ENCODE measurements around the gene SOD1. TPM values are rescaled to one million over a fixed set of nuclear protein-coding genes. Genes with fewer than 3 reads are reported as not detected.

SOD1 gene
- total RNA-seq, 2 donors from 2014 or later = 320 to 322 TPM

DNA sequence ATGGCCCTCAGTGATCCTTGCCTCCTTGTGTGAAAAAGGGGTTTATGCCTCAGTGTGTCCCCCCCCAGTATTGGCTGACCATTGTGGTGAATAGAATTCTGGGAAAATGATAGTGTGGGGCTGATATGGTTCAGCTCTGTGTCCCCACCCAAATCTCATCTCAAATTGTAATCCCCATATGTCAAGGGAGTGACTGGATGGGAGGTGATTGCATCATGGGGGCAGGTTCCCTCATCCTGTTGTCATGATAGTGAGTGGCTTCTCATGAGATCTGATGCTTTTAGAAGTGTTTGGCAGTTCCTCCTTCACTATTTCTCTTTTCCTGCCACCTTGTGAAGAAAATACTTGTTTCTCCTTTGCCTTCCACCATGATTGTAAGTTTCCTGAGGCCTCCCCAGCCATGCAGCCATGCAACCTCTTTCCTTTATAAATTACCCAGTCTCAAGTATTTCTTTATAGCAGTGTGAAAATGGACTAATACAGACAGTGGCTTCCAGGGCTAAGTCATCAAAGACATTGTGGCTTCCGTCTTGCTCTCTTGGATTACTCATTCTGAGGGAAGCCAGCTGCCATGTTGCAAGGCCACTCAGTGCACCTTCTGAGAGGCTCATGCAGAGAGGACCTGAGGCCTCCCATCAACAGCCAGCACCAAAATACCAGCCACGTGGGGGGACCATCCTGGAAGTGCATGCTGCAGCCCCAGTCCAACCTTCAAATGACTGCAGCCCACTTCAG is 40.6 kb upstream of the SOD1 start:
- intact Hi-C loops (cut with DNase I) = no loop called here

DNA sequence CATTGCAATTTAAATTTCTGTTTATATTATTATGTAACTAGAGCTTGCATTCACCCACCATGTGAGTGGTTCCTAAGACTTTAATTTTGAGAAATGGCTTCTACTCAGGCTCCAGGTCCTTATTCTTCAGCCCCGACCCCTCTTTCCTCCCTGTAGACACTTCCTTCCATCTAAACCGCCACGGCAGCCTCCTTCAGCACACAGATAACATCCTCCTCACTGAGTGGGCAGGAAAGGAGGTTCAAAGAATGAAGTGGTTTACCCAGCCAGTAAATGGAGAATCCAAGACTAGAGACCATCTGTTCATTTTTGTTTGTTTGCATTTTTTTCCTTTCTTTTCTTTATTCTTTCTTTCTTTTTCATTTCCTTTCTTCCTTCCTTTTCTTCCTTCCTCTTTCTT is 37.1 kb upstream of the SOD1 start:
- Histone ChIP-seq H3K4me1 (no peaks in the 10 kb centered on the region), H3K9ac (ENCODE audit: low read depth in 2 of 2, low read length in 2 of 2) (no peak overlapping the region), H3K27ac (no peak overlapping the region), H3K9me3 (no peaks in the 10 kb centered on the region), H3K4me3 (no peak overlapping the region), H3K27me3 (no peaks in the 10 kb centered on the region), H3K36me3 (no peaks in the 10 kb centered on the region)
- DNase-seq = no peak
- TF ChIP-seq, protein P1, sequence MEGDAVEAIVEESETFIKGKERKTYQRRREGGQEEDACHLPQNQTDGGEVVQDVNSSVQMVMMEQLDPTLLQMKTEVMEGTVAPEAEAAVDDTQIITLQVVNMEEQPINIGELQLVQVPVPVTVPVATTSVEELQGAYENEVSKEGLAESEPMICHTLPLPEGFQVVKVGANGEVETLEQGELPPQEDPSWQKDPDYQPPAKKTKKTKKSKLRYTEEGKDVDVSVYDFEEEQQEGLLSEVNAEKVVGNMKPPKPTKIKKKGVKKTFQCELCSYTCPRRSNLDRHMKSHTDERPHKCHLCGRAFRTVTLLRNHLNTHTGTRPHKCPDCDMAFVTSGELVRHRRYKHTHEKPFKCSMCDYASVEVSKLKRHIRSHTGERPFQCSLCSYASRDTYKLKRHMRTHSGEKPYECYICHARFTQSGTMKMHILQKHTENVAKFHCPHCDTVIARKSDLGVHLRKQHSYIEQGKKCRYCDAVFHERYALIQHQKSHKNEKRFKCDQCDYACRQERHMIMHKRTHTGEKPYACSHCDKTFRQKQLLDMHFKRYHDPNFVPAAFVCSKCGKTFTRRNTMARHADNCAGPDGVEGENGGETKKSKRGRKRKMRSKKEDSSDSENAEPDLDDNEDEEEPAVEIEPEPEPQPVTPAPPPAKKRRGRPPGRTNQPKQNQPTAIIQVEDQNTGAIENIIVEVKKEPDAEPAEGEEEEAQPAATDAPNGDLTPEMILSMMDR (IDR thresholded peaks at IDR 0.05) = no peak
- intact Hi-C loops (cut with DNase I) = no loop called here

More for the DNA sequence above, 40.6 kb upstream of the SOD1 start:
- Histone ChIP-seq H3K36me3 (no peaks in the 10 kb centered on the region), H3K27ac (no peak overlapping the region), H3K27me3 (no peaks in the 10 kb centered on the region), H3K4me3 (no peak overlapping the region), H3K4me1 (no peaks in the 10 kb centered on the region), H3K9me3 (no peaks in the 10 kb centered on the region), H3K9ac (ENCODE audit: low read depth in 2 of 2, low read length in 2 of 2) (no peak overlapping the region)
- no peak for DNase-seq
- TF ChIP-seq, protein P1 (IDR thresholded peaks at IDR 0.05) = no peak

DNA sequence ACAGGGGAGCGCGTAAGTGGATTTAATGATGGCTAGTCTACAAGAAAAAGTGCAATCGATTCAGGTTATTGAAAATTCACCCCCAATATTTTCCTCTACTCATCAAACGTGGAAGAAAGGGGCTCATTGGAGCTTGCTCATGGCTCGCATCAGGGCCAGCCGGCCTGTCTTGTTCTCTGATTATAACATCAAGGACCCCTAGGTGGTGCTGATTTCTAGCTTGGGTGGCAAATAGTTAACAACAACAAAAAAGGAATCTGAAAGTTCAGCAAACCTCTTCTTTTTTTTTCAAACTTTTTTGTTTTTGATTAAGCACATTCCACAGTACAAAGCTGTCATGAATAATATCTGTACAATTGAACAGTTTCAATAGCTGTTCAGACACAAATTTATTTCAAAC is 35.8 kb upstream of the SOD1 start:
- intact Hi-C loops (cut with DNase I) = no loop called here
- no peaks in the 10 kb centered on the region for H3K36me3 ChIP-seq
- H3K4me1 ChIP-seq = no peaks in the 10 kb centered on the region
- no peak overlapping the region for H3K4me3 ChIP-seq
- TF ChIP-seq, protein P1 (IDR thresholded peaks at IDR 0.05) = no peak
- no peaks in the 10 kb centered on the region for H3K27me3 ChIP-seq
- no peak overlapping the region for H3K27ac ChIP-seq
- H3K9ac ChIP-seq (ENCODE audit: low read depth in 2 of 2, low read length in 2 of 2) = no peak overlapping the region
- H3K9me3 ChIP-seq = no peaks in the 10 kb centered on the region
- no peak for DNase-seq

DNA sequence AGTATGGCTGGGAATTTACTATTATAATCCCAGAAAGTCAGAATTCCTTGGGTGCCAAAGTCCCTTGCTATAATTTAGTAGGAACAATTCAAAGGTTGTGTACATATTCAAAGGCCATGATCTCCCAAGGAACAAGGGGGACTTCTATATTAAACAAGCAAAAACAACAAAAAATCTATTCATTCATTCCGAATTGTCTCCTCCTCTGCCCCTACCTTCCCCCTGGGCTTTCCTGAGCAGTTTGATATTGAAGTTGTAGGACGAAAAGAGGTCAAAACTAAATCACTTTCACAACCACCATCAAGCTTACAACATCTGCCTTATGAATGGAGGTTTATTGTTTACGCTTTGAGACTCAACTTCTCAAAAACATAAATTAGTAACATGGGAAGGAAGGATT is 35.3 kb upstream of the SOD1 start:
- Histone ChIP-seq H3K4me1 (no peaks in the 10 kb centered on the region), H3K27me3 (no peaks in the 10 kb centered on the region), H3K9me3 (no peaks in the 10 kb centered on the region), H3K27ac (no peak overlapping the region), H3K4me3 (no peak overlapping the region), H3K36me3 (no peaks in the 10 kb centered on the region), H3K9ac (ENCODE audit: low read depth in 2 of 2, low read length in 2 of 2) (no peak overlapping the region)
- TF ChIP-seq, protein P1 (IDR thresholded peaks at IDR 0.05) = no peak
- intact Hi-C loops (cut with DNase I) = no loop called here
- DNase-seq = no peak

DNA sequence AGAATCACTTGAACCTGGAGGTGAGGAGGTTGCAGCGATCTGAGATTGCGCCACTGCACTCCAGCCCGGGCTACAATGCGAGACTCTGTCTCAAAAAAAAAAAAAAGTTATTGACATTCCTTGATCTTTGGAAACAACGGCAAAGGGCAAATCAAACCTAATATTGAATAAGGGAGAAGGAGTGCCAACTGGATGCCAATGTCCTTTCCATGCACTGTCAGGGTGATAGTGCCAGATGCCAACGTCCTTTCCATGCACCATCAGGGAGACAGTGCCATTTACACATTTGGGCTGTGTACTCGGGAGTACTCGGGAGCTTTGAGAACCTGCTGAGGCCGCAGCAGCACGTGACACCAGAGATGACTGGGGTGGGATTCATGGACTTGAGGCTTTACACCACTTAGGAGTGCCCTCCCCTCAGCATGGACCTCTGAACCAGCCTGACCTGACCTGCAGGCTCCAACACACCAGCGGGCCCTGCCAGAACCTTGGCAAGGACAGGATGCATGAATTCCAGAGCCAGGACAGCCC is 34.5 kb upstream of the SOD1 start:
- H3K4me1 ChIP-seq = no peaks in the 10 kb centered on the region
- intact Hi-C loops (cut with DNase I) = no loop called here
- H3K9me3 ChIP-seq = no peaks in the 10 kb centered on the region
- H3K4me3 ChIP-seq = no peak overlapping the region
- no peak for DNase-seq
- H3K36me3 ChIP-seq = no peaks in the 10 kb centered on the region
- TF ChIP-seq, protein P1 (IDR thresholded peaks at IDR 0.05) = no peak
- H3K9ac ChIP-seq (ENCODE audit: low read depth in 2 of 2, low read length in 2 of 2) = no peak overlapping the region
- H3K27ac ChIP-seq = no peak overlapping the region
- H3K27me3 ChIP-seq = no peaks in the 10 kb centered on the region

All from colonic mucosa (tissue), 4 donors.